ENCODE results near the gene LILRB2. TPM values are rescaled to one million over a fixed set of nuclear protein-coding genes. Genes with fewer than 3 reads are reported as not detected.
A peak's percentile ranks its signal among the peaks of the same experiment; 100 is the strongest.

LILRB2 gene
- total and polyA plus RNA-seq, 9 of the 15 experiments (the other 6 are each of a cell fraction or from before 2014, with no cell fraction given): not detected

- in situ Hi-C loops (cut with MboI): no loop called here
- WGBS (ENCODE audit: insufficient coverage, low coverage, missing lambda C conversion rate): 30% methylated on average over 5 of the region's 5 CpGs
- H3K9ac ChIP-seq (ENCODE audit: insufficient read depth in 1 of 2, low read depth in 2 of 2, low read length in 2 of 2): no peak overlapping the region
- no peaks in the 10 kb centered on the region for H4K20me1 ChIP-seq (replicated peaks; ENCODE audit: control insufficient read depth, insufficient read depth, low read length)
- no peak for ATAC-seq
- H3K79me2 ChIP-seq (ENCODE audit: control insufficient read depth, insufficient read depth, low read length): no peaks in the 10 kb centered on the region
- H3K36me3 ChIP-seq (ENCODE audit: control insufficient read depth, insufficient read depth, low read length): no peaks in the 10 kb centered on the region
- TF ChIP-seq POLR2A (conservative IDR thresholded peaks at IDR 0.05) (no peak), GABPA (tag; conservative IDR thresholded peaks at IDR 0.05; ENCODE audit: low read depth) (peak; percentile 33; the same call in 1 of the 2 replicates), YY1 (IDR thresholded peaks at IDR 0.05; ENCODE audit: borderline replicate concordance in 1 of 3, control insufficient read depth in 1 of 3, extremely low read depth in 1 of 3, insufficient read depth in 3 of 3, insufficient read length in 1 of 3, insufficient replicate concordance in 2 of 3, low read depth in 1 of 3, low read length in 2 of 3) (no peak), NR2C2 (CRISPR knock-in tag; IDR thresholded peaks at IDR 0.05) (no peak), NR2C2 (tag; IDR thresholded peaks at IDR 0.05) (0 out of 2 replicates have a peak, but pooled peaks have one; percentile 28), NR2C1 (IDR thresholded peaks at IDR 0.05) (peak; percentile 55), NR2C1 (tag; IDR thresholded peaks at IDR 0.05) (peak; percentile 45; the same call in 1 of the 2 replicates)
- intact Hi-C loops (cut with micrococcal nuclease): loop anchor here (2.0 kb wide), 2 partner anchors 29 to 65 kb away; no protein-coding TSS in a partner anchor
- no peaks in the 10 kb centered on the region for H3K9me3 ChIP-seq (replicated peaks; ENCODE audit: control insufficient read depth, insufficient read depth, low read depth, low read length)
- H3K27me3 ChIP-seq (ENCODE audit: control insufficient read depth in 2 of 2, insufficient read depth in 2 of 2, low read length in 2 of 2): peaks cover 4 to 7% of the 10 kb centered on the region in 2 experiments; a peak in 3 of 5 replicates
- ChIA-PET POLR2A (interaction anchor here (1.0 kb wide), 1 partner anchor 11 kb away, joined by 3 read pairs; no protein-coding TSS in a partner anchor), CTCF (ENCODE audit: low intra/inter-chr PET ratio) (interaction anchor here (1.5 kb wide), 1 partner anchor 65 kb away, joined by 7 read pairs; no protein-coding TSS in a partner anchor)
- no peaks in the 10 kb centered on the region for H3K4me1 ChIP-seq (replicated peaks in 1 of 2; ENCODE audit: control insufficient read depth in 2 of 2, insufficient read depth in 2 of 2, low read length in 2 of 2)
- H3K4me3 ChIP-seq: no peak overlapping the region
- DNase-seq (ENCODE audit: extremely low read depth in 1 of 4, low spot score in 3 of 4): no peak
- no peak for FAIRE-seq
- no peaks in the 10 kb centered on the region for H3K9me1 ChIP-seq (ENCODE audit: control insufficient read depth, insufficient read depth, low read length)
- no peak overlapping the region for H2AFZ ChIP-seq (ENCODE audit: low read depth, low read length)
- H3K4me2 ChIP-seq (ENCODE audit: insufficient read depth, low read length): no peak overlapping the region
- no peak overlapping the region for H3K27ac ChIP-seq (ENCODE audit: extremely low read depth, low read depth, low read length)
- BruUV-seq (replicated peaks): no TSS peak
Observed at GRCh38 chr19:54325631-54326030, 44.7 kb upstream of the LILRB2 start.
